GM19099 (cell line): ENCODE data around the gene TEKT5.

Experiments used
- POLR2A ChIP-seq: IDR thresholded peaks from 3 replicates; pipeline ENCODE4 v1.6.1; 2011; ENCODE audit warnings: low read depth; ENCODE audit not compliant: insufficient read length; ENCODE audit errors: extremely low read depth

Gene TEKT5

GRCh38 chr16:10694306-10694705, 424 bp downstream of the TEKT5 start:
- TF ChIP-seq POLR2A = no peak

GRCh38 chr16:10693889-10694288, 841 bp downstream of the TEKT5 start:
- no peak for TF ChIP-seq POLR2A

- no peak for TF ChIP-seq POLR2A
These were observed 2.3 kb downstream of the TEKT5 start for GRCh38 chr16:10692470-10692869.

- TF ChIP-seq POLR2A = no peak
These were observed 6.0 kb downstream of the TEKT5 start for GRCh38 chr16:10688726-10689125.

GRCh38 chr16:10688291-10688690, 6.4 kb downstream of the TEKT5 start:
- no peak for TF ChIP-seq POLR2A

- no peak for TF ChIP-seq POLR2A
These were observed 9.0 kb downstream of the TEKT5 start for GRCh38 chr16:10685709-10686108.

GRCh38 chr16:10684511-10685151, 10.1 kb downstream of the TEKT5 start:
- TF ChIP-seq POLR2A = no peak

GRCh38 chr16:10683170-10683569, 11.6 kb downstream of the TEKT5 start:
- no peak for TF ChIP-seq POLR2A

GRCh38 chr16:10682604-10683003, 12.1 kb downstream of the TEKT5 start:
- no peak for TF ChIP-seq POLR2A

GRCh38 chr16:10681310-10682308, 13.1 kb downstream of the TEKT5 start:
- TF ChIP-seq POLR2A = no peak

- TF ChIP-seq POLR2A = no peak
These were observed 14.8 kb downstream of the TEKT5 start for GRCh38 chr16:10679921-10680320.

- no peak for TF ChIP-seq POLR2A
These were observed 16.1 kb downstream of the TEKT5 start for GRCh38 chr16:10678655-10679054.

- TF ChIP-seq POLR2A = no peak
These were observed 18.4 kb downstream of the TEKT5 start for GRCh38 chr16:10676284-10676683.

GRCh38 chr16:10675861-10676260, 18.9 kb downstream of the TEKT5 start:
- TF ChIP-seq POLR2A = no peak

- no peak for TF ChIP-seq POLR2A
These were observed 19.5 kb downstream of the TEKT5 start for GRCh38 chr16:10675216-10675615.

- no peak for TF ChIP-seq POLR2A
These were observed 23.0 kb downstream of the TEKT5 start for GRCh38 chr16:10671729-10672128.

GRCh38 chr16:10669791-10670190, 24.9 kb downstream of the TEKT5 start:
- no peak for TF ChIP-seq POLR2A
